Ishikawa (cell line): ENCODE results near the gene CLPSL1.

Source experiments
- CREB1 ChIP-seq: IDR thresholded peaks from 2 replicates; pipeline ENCODE4 v1.6.1; 2012; ENCODE audit warnings: low read depth
- EGR1 ChIP-seq: IDR thresholded peaks from 2 replicates; pipeline ENCODE4 v1.6.1; 2012
- EP300 ChIP-seq: IDR thresholded peaks from 2 replicates; pipeline ENCODE4 v1.6.1; 2012; ENCODE audit warnings: borderline replicate concordance
- FOXM1 ChIP-seq: IDR thresholded peaks from 2 replicates; pipeline ENCODE4 v1.6.1; 2012; ENCODE audit warnings: low read depth, borderline replicate concordance
- NFIC ChIP-seq: IDR thresholded peaks from 2 replicates; pipeline ENCODE4 v1.6.1; 2012
- RAD21 ChIP-seq: IDR thresholded peaks from 2 replicates; pipeline ENCODE4 v1.6.1; 2012; ENCODE audit warnings: low read depth
- TAF1 ChIP-seq: IDR thresholded peaks from 2 replicates; pipeline ENCODE4 v1.6.1; 2012; ENCODE audit warnings: low read depth, mild to moderate bottlenecking
- TCF12 ChIP-seq: IDR thresholded peaks from 2 replicates; pipeline ENCODE4 v1.6.1; 2012; ENCODE audit warnings: low read depth
- YY1 ChIP-seq: IDR thresholded peaks from 2 replicates; pipeline ENCODE4 v1.6.1; 2012; ENCODE audit warnings: low read depth
- ZBTB7A ChIP-seq: IDR thresholded peaks from 2 replicates; pipeline ENCODE4 v1.6.1; 2012; ENCODE audit warnings: low read depth
- TF ChIP-seq, protein P1 (sequence below): IDR thresholded peaks from 2 replicates; pipeline ENCODE4 v1.6.1; 2012
- TF ChIP-seq, protein P2 (sequence below): IDR thresholded peaks from 2 replicates; pipeline ENCODE4 v1.6.1; 2012
- TF ChIP-seq, protein P3 (sequence below): IDR thresholded peaks from 2 replicates; pipeline ENCODE4 v1.6.1; 2012; ENCODE audit warnings: low read depth, mild to moderate bottlenecking

The CLPSL1 gene

DNA sequence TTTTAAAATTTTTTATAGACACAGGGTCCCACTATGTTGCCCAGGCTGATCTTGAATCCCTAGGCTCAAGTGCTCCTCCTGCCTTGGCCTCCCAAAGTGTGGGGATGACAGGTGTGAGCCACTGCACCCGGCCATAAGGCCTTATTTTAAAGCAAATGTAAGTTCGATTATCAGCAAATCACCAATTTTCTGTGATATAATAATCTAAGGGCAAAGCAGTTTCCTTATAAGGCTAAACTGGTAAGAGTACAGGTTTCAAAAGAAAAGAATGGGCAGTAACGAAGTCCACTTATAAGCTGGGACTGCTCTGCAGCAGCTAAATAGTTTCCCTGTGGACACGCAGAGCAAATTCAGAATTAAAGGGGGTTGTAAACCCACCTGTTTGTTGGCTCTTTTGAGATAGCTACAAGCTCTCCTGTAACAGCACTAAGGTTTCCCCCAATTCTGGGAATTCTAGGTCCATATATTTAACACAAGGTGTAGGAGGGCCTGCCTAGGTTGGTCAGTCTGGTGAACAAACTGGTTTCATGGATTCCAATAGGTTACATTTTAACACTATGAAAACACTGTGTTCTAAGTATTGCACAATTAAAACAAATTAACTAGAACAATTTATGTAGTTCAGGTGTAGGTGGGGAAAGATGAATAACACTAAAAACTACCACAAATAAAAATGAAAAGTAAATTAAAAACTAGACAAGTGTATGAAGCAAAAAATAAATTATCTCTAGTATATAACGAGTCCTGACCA, 50.6 kb downstream of the CLPSL1 start:
- no peak for TF ChIP-seq CREB1
- no peak for TF ChIP-seq ZBTB7A
- TF ChIP-seq, protein P1, sequence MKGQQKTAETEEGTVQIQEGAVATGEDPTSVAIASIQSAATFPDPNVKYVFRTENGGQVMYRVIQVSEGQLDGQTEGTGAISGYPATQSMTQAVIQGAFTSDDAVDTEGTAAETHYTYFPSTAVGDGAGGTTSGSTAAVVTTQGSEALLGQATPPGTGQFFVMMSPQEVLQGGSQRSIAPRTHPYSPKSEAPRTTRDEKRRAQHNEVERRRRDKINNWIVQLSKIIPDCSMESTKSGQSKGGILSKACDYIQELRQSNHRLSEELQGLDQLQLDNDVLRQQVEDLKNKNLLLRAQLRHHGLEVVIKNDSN = no peak
- TF ChIP-seq NFIC = no peak
- TF ChIP-seq EP300 = no peak
- no peak for TF ChIP-seq TAF1
- TF ChIP-seq YY1 = no peak
- TF ChIP-seq, protein P2, sequence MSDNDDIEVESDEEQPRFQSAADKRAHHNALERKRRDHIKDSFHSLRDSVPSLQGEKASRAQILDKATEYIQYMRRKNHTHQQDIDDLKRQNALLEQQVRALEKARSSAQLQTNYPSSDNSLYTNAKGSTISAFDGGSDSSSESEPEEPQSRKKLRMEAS = no peak
- no peak for TF ChIP-seq EGR1
- no peak for TF ChIP-seq FOXM1
- no peak for TF ChIP-seq TCF12

DNA sequence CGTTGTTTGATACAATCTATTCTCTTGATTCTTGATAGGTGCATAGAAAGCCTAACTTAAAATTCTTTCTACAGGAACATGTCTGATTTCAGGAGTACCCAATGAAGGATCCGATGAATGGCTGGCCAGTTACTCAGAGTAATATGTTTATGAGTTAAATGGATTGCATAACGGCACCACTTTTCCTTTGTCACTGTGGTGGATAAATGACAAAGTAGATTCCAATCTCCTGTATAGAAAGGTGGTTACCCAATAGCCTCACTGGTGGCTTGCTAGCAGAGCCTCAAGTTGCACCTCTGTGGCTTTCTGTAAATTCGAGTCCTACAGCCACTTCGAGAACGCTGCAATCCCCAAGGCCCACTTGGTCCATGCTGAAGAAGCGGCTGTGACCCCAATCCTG, 52.7 kb downstream of the CLPSL1 start:
- TF ChIP-seq, protein P3, sequence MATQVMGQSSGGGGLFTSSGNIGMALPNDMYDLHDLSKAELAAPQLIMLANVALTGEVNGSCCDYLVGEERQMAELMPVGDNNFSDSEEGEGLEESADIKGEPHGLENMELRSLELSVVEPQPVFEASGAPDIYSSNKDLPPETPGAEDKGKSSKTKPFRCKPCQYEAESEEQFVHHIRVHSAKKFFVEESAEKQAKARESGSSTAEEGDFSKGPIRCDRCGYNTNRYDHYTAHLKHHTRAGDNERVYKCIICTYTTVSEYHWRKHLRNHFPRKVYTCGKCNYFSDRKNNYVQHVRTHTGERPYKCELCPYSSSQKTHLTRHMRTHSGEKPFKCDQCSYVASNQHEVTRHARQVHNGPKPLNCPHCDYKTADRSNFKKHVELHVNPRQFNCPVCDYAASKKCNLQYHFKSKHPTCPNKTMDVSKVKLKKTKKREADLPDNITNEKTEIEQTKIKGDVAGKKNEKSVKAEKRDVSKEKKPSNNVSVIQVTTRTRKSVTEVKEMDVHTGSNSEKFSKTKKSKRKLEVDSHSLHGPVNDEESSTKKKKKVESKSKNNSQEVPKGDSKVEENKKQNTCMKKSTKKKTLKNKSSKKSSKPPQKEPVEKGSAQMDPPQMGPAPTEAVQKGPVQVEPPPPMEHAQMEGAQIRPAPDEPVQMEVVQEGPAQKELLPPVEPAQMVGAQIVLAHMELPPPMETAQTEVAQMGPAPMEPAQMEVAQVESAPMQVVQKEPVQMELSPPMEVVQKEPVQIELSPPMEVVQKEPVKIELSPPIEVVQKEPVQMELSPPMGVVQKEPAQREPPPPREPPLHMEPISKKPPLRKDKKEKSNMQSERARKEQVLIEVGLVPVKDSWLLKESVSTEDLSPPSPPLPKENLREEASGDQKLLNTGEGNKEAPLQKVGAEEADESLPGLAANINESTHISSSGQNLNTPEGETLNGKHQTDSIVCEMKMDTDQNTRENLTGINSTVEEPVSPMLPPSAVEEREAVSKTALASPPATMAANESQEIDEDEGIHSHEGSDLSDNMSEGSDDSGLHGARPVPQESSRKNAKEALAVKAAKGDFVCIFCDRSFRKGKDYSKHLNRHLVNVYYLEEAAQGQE = no peak
- TF ChIP-seq TAF1 = no peak
- TF ChIP-seq RAD21 = no peak
- no peak for TF ChIP-seq TCF12
- no peak for TF ChIP-seq NFIC
- TF ChIP-seq ZBTB7A = no peak
- no peak for TF ChIP-seq FOXM1
- TF ChIP-seq, protein P2 = no peak
